GM18907 (cell line): ENCODE measurements around the gene PNPLA8.
"Not testable (repeated sequence)": the region's sequence is repeated elsewhere in the genome, so short reads cannot be mapped to it uniquely, and the experiment has no call there.

Experiments used
- ATAC-seq: cut with Tn5 transposase; IDR thresholded peaks from one replicate; pipeline ENCODE4 v1.9.1; 2021; ENCODE audit warnings: mild to moderate bottlenecking, moderate library complexity; ENCODE audit not compliant: unreplicated experiment

Gene PNPLA8

GRCh38 chr7:108535257-108535656 lies 9.3 kb upstream of the PNPLA8 start:
- ATAC-seq: no peak

- ATAC-seq: no peak
Observed at GRCh38 chr7:108533712-108534111, 7.8 kb upstream of the PNPLA8 start.

DNA sequence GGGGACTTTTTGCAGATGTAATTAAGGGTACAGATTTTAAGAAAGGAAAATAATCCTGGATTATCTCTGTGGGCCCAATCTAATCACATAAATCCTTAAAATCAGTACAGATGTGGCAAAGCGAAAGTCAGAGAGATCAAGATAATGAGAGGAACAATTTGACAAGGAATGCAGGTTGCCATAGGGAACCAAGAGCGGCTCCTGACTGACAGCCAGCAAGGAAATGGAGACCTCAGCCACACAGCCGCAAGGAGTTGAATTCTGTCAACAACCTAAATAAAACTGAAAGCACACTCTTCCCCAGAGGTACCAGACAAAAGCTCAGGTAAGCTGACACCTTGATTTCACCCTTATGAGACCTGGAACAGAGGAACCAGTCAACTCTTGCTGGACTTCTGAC lies 3.4 kb upstream of the PNPLA8 start:
- no peak for ATAC-seq

DNA sequence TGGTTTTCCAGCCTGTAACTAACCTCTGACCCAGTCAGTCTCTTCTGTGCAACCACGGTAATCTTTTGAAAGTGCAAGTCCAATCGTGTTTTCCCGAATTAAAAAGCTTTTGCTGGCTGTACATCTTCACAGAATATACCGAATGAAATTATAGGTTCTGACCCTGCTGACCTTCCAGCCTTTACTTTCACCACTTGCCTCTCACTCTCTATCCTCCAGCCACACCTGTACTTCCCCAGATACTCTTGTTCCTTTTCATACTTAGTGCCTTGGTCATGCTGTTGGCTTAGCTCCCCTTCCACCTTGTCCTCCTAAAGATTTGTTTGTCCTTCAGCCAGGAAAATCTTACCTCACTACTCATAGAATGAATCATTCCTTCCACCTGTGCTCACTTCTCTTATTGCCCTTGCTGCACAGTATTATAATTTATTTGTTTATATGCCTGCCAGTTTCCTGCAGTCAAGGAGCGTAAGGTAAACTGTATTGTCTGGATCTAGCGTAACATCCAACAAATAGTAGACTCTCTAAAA lies 2.3 kb upstream of the PNPLA8 start:
- no peak for ATAC-seq

DNA sequence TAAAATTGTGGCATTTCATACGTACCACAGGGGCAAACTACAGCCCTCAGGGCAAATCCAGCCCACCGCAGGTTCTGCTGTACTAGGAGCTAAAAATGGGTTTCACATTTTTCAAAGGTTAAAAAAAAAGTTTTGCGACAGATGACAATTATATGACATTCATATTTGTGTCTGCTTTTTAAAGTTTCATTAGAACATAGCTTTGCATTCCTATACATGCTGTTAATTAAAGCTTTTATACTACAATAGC lies 758 bp upstream of the PNPLA8 start:
- no peak for ATAC-seq

DNA sequence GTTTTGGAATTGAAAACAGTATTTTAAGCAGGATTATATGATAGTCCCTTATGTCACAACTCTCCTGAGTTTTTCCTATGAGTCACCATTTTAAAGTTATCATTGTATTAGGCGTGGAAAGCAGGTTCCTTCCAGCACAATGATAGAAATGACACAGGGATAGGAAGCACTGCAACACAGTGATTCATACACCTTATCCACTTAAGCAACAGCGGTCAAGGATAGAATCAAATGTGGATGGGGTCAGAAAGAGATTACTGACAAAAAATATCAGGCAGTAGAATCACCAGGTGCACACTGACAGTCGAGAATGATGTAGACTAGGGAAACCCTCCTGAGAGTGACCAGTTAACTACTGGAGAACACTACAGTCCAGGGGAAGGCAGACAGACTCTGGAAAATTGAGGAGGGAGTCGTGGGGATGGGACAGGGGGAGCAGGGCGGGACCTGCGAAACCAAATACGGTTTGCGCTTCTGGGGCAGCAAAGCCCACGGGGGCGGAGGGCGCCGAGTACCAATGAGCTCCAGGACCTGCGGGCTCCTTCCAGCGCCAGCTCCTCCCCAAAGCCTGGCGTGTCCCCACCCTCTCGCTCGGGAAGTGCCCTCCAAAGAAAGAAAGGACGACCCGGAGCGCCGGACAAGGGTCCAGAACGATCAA lies 479 bp downstream of the PNPLA8 start:
- ATAC-seq: peak; percentile 59

- no peak for ATAC-seq
Observed at GRCh38 chr7:108522780-108523179, 3.2 kb downstream of the PNPLA8 start.

DNA sequence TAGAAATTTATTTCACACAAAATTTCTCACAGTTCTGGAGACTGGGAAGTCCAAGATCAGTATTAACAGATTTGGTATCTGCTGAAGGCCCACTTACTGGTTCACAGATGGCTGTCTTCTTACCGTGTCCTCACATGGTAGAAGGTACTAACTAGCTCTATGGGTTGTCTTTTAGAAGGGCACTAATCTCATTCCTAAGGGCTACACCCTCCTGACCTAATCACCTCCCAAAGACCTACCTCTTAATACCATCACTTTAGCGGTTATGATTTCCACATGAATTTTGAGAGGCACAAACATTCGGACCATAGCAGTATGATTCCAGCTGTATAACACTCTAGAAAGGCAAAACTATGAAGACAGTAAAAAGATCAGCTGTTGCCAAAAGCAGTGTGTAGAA lies 8.0 kb downstream of the PNPLA8 start:
- ATAC-seq: no peak

- no peak for ATAC-seq
Observed at GRCh38 chr7:108515630-108516029, 10.3 kb downstream of the PNPLA8 start.

GRCh38 chr7:108515013-108515412 lies 10.9 kb downstream of the PNPLA8 start:
- no peak for ATAC-seq

DNA sequence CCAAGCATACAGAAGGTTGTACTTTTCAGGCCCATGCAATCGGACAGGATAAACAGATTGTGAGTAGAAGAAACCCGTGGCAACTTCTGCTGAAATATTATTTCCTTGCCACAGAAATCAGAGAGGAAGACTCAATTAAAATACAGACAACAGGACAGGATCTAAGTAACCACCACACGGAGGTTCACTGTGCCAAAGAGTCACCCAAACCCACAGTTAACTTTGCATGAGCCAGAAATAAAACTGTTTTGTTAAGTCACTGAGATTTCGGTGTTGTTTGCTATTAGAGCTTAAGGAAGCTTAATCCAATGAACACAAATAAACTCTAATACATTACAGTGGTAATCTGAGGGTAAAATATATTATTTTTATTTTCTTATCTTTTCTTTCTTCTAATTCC lies 14.0 kb downstream of the PNPLA8 start:
- ATAC-seq: no peak

DNA sequence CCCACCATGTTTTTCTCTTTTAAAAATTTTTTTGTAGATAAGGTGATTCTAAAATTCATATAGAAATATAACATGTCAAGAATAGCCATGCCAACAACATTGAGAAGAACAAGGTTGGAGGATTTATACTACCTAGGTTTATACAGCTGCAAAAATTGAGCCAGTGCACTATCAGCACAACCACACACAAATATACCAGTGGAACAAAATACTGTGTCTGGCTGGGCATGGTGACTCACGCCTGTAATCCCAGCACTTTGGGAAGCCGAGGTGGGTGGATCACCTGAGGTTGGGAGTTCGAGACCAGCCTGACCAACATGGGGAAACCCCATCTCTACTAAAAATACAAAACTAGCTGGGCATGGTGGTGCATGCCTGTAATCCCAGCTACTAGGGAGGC lies 21.4 kb downstream of the PNPLA8 start:
- not testable (repeated sequence) for ATAC-seq

DNA sequence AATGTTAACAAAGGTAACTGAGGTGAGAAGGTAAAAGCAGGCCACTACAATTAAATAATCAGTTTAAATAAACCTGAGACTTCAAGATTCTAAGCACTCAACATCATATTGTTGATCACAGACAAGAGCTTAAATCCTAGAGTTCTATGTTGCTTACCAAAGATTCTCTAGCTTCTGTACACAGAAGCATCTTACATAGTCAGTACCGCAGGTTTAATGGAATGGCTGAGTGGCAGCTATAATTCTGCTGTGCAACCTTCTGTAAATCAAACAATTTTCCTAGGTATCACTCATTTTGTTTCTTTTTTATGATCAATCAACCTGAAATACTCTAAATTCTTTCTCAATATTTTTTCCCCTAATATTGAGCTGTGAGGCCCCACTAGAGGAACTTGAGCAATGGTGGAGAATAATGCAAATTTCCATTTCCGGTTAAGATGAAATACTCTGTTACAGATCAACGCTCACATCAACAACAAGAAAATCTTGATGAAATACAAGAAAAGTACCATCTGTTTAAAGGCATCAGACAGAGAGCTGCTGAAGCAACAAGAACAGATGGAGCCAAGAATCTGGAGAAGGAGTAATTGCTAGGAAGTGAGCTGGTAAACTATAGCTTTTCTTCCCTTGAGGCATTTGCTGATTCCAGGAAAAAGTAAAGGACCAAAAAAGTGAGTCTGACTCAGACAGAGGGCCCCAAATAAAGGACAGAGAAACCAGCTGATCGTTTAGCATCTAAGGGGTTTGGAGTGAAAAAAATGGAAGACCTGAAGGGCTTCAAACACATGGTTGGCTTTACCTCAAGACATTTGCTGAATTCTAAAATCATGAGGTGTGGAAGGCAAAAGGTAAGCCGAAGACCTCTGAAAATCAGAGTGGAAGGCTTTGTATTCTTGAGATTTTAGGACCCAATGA lies 22.6 kb downstream of the PNPLA8 start:
- peak; percentile 96 for ATAC-seq

DNA sequence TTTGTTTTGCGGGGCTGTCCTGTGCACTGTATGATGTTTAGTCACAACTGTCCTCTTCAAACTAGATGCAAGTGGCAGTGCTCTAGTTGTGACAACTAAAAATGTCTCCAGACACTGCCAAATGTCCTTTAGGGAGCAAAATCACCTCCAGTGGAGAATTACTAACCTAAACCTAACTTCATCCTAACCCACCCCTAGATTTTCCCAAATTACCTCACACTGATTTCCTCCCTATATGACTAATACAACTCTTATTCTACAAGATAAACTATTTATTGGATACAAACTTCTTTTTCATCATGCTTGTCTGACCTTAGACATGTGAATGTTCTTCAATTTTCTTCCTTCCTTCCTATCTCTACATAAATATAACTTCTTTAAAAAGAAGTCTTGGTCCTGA lies 26.4 kb downstream of the PNPLA8 start:
- no peak for ATAC-seq

DNA sequence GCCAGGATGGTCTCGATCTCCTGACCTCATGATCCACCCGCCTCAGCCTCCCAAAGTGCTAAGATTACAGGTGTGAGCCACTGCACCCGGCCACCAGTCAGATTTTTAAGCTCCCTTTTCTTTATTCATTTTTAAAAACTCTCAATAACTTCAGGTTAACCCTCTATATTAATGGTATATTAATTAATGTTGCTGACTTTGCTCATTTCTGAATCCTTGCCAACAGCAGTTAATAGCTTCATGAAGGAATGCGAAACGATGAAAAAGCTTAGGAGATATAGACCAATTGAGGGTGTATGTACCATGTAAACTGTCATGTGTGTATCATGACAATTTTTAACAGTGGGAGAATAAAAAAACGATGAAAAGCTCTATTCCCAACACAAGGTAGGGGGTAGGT lies 27.5 kb downstream of the PNPLA8 start:
- no peak for ATAC-seq

DNA sequence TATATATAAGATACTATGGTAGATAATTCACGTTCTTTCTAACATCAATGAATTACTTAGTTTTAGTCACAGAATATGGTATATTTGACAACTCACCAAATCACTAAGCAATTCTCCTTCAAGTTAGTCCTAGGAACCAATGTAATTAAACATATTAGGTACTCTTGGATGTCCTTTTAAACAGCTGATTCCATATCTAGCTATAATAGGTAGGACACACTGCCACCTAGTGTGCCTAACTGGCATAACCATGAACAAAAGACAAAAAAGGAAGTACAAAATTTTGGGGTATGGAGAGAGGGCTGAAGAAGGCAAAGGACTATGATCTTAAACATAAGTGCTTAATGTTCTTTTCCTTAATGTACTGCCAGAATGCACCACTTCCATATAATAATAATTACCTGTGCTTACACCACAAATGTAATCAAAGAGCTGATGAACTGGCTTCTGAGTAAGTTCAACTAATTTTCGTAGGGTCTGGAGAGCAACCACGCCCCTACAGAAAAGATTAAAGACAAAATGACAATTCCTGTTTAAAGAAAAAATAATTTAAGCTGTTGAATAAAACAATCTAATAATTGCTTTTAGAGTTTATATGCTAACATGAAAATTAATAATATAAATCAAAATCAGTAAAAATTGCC lies 28.7 kb downstream of the PNPLA8 start:
- peak; percentile 81 for ATAC-seq

DNA sequence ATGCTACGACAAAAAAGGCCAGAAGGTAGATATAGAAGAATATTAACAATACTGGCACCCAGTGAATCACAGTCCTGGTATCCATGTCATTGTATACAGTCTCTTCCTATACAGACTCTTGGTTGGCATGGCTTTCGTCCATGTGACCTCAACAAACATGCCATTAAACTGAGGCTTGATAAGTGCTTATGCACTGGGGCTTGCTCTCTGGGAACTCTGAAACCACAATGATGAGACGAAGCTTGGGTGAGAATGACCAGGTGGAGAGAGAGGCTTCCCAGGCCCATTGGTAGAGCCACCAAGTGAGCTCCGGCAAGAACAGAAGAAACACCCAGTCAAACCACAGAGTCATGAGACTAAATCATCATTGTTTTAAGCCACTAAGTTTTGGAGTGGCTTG lies 33.2 kb downstream of the PNPLA8 start:
- ATAC-seq: no peak

DNA sequence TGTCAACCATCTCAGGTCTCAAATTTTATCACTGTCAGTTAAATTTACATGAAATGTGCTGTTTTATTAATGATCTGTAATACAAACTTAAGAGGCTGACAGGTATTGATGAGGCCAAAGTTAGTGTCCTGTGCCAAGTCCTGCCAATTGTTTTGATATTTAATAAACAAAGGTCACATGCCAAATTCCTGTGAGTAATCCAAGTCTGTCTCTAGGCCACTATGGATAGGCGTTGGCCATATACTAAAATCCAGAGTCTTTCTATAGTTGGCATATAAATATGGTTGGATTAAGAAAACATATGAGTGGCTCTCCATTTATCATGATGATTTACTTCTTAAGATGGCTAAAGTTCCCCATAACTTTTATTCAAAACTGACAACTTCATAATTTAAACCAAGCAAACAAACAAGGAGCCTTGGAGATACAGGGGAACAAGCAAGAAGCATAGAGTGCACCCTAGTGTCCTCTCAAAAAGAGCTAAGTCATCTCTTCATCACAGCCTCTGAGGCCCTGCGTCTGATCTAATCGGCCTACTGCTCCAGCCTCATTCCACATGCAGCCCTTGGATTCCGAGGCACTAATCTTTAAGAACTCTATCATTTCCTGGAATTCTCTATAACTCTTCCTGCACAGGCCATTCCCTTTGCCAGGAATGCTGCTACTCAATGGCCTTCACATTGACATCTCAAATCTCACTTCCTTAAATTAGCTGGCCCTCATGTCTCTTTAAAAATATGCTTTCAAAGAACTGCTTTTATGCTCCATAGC lies 37.0 kb downstream of the PNPLA8 start:
- no peak for ATAC-seq

- no peak for ATAC-seq
Observed at GRCh38 chr7:108487646-108488045, 38.3 kb downstream of the PNPLA8 start.

DNA sequence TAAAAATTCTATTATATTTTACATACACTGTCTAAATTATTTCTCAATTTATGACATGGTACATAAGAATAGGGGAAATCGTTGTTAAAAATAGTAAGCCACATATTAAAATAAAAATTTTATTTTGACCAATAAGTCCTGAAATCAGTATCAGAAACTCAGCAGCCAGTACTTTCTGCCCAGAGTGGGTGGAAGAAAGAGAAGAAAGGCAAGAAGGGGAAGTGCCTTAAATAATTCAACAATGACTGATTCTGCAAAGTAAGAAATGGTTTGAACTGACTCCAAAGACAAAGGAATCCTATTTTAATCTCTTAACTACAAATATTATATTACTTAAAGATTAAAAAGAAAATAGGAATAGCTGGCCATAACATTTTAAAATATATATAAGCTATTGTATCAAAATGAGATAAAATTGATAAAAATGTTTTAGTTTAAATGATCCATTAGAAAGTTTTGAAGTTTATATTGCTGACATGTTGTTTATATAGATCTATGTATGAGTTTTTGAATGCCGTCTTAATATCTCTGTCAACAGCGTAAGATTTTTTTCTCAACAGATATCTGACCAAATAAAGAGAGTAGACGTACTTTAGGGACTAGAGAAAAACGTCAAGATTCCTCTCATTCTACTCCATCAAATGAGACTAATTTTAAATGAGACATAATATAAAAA lies 39.5 kb downstream of the PNPLA8 start:
- ATAC-seq: no peak

- no peak for ATAC-seq
Observed at GRCh38 chr7:108484137-108484536, 41.8 kb downstream of the PNPLA8 start.
